Naive thymus-derived CD4-positive, alpha-beta T cell (primary cell): ENCODE data around the gene CDK10. TPM values are rescaled to one million over a fixed set of nuclear protein-coding genes. Genes with fewer than 3 reads are reported as not detected.
"Not testable (repeated sequence)": the region's sequence is repeated elsewhere in the genome, so short reads cannot be mapped to it uniquely, and the experiment has no call there.

Experiments used
- ATAC-seq: fragments of 150-1000 bp; cut with Tn5 transposase; 2 replicates; pipeline ENCODE4 v1.10.0; 2021; ENCODE audit warnings: mild to moderate bottlenecking, moderate library complexity
- CTCF ChIA-PET: fragments of 350-600 bp; sonication (Branson Sonifier 250); formaldehyde crosslinking; loops from one replicate; lab custom pipeline; 2021; ENCODE audit warnings: antibody characterized with exemption; lab: Charles Lee
- POLR2A ChIA-PET: fragments of 350-600 bp; sonication (Branson Sonifier 250); formaldehyde crosslinking; loops from one replicate; lab custom pipeline; 2021; ENCODE audit warnings: antibody characterized with exemption, inconsistent platforms; lab: Charles Lee
- DNase-seq, 9 donors: peaks; one replicate each; pipeline versions ENCODE4 v3.0.0 to v3.0.0-alpha.2; 2020 to 2022; ENCODE audit warnings: mixed read lengths in 1 of 9
- H3K27ac ChIP-seq: one replicate; pipeline ENCODE4 v1.7.0; 2013; ENCODE audit warnings: mild to moderate bottlenecking, low read depth, low read length, moderate library complexity
- H3K27me3 ChIP-seq, 2 donors: one replicate each; pipeline ENCODE4 v1.7.0; 2013; ENCODE audit warnings: low read length in 2 of 2, mild to moderate bottlenecking in 2 of 2, moderate library complexity in 2 of 2; ENCODE audit not compliant: control insufficient read depth in 2 of 2, insufficient read depth in 2 of 2
- H3K36me3 ChIP-seq, 3 experiments: 1 replicate in 2 of 3; 2 replicates in 1 of 3; pipeline ENCODE4 v1.7.0; 2013; ENCODE audit warnings: low read length in 3 of 3, mild to moderate bottlenecking in 3 of 3, moderate library complexity in 1 of 3; ENCODE audit not compliant: insufficient read depth in 3 of 3, control insufficient read depth in 2 of 3
- H3K4me1 ChIP-seq, 2 donors: one replicate each; pipeline ENCODE4 v1.7.0; 2013; ENCODE audit warnings: low read length in 2 of 2, mild to moderate bottlenecking in 2 of 2, moderate library complexity in 1 of 2; ENCODE audit not compliant: control insufficient read depth in 2 of 2, insufficient read depth in 2 of 2
- H3K4me3 ChIP-seq: 2 replicates; pipeline ENCODE4 v1.7.0; 2013; ENCODE audit warnings: mild to moderate bottlenecking, low read length
- H3K9me3 ChIP-seq, 3 experiments: 1 replicate in 2 of 3; 2 replicates in 1 of 3; pipeline ENCODE4 v1.7.0; 2013; ENCODE audit warnings: low read length in 3 of 3; ENCODE audit not compliant: control insufficient read depth in 2 of 3
- H3K27ac Mint-ChIP-seq, 9 donors: one replicate each; pipeline ENCODE4 v1.8.0; 2020 to 2022; ENCODE audit warnings: mixed read lengths in 9 of 9, mild to moderate bottlenecking in 8 of 9, moderate library complexity in 5 of 9, inconsistent platforms in 2 of 9
- H3K27me3 Mint-ChIP-seq, 5 donors: one replicate each; pipeline ENCODE4 v1.8.0; 2021 to 2022; ENCODE audit warnings: mixed read lengths in 5 of 5, mild to moderate bottlenecking in 1 of 5
- H3K36me3 Mint-ChIP-seq, 5 donors: one replicate each; pipeline ENCODE4 v1.8.0; 2020 to 2022; ENCODE audit warnings: mixed read lengths in 5 of 5, mild to moderate bottlenecking in 3 of 5, inconsistent platforms in 1 of 5
- H3K4me1 Mint-ChIP-seq, 7 donors: one replicate each; pipeline ENCODE4 v1.8.0; 2020 to 2022; ENCODE audit warnings: mixed read lengths in 7 of 7, mild to moderate bottlenecking in 3 of 7, inconsistent platforms in 1 of 7
- H3K4me3 Mint-ChIP-seq, 10 donors: one replicate each; pipeline ENCODE4 v1.8.0; 2020 to 2022; ENCODE audit warnings: mild to moderate bottlenecking in 10 of 10, mixed read lengths in 10 of 10, moderate library complexity in 6 of 10, inconsistent platforms in 2 of 10
- H3K9me3 Mint-ChIP-seq, 11 donors: one replicate each; pipeline ENCODE4 v1.8.0; 2020 to 2022; ENCODE audit warnings: mixed read lengths in 11 of 11, mild to moderate bottlenecking in 4 of 11, inconsistent platforms in 1 of 11, moderate library complexity in 1 of 11
- intact Hi-C, 2 donors: fragments of 100-400 bp; cut with micrococcal nuclease; formaldehyde crosslinking; loops; one replicate each; pipeline ENCODE4 v1.15.1; 2023
- polyA plus RNA-seq, 2 donors: library from polyadenylated mRNA; unstranded; fragments of 300-500 nt; fragmentation: Illumina TruSeq; gene quantifications; one replicate each; pipeline ENCODE4 v1.2.3, GENCODE V29; 2021
- total RNA-seq, 6 experiments: library from RNA in 5 of 6; stranded (reverse) in 5 of 6; gene quantifications; 1 replicate in 5 of 6; 2 replicates in 1 of 6; pipeline ENCODE4 v1.2.3 and lab custom pipeline; 2021 to 2026

Gene CDK10
- total and polyA plus RNA-seq, 7 experiments from 2014 or later, result 32.8 to 150 (median 99.3) TPM

DNA sequence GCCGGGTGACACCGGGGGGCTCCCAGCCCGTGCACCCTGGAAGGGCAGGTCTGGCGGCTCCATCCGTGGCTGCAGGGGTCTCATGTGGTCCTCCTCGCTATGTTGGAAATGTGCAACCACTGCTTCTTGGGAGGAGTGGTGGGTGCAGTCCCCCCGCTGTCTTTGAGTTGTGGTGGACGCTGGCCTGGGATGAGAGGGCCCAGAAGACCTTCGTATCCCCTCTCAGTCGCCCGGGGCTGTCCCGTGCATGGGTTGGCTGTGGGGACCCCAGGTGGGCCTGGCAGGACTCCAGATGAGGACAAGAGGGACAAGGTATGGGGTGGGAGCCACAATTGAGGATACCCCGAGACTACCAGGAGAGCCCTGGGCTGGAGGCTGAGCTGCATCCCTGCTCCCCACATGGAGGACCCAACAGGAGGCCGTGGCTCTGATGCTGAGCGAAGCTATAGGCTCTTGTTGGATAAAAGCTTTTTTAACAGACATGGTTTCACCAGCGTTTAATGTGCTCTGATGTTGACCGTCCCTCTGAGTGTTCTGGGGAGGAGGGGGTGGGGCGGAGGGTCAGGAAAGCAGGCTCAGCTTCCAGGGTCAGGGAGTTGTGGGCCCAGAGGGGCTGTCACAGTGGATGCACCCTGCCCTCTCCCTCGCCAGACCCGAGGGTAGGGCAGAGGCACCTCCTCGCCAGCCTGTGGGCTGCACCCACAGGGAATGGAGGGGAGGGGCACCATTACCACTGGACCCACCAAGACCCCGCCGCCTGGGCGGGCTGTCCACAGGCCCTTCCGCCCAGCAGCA, 9.6 kb downstream of the CDK10 start:
- no peak for DNase-seq
- H3K27ac Mint-ChIP-seq, result peak overlapping the region in 2 of 9 donors; percentile 9 to 36
- no peaks in the 10 kb centered on the region for H3K27me3 ChIP-seq
- peaks cover 0 to 11% (median 3%) of the 10 kb centered on the region in 5 donors for H3K36me3 Mint-ChIP-seq
- intact Hi-C loops, result no loop called here
- POLR2A ChIA-PET, result no interaction called here
- H3K27me3 Mint-ChIP-seq, result no peaks in the 10 kb centered on the region
- H3K4me1 ChIP-seq, result peaks cover 19 to 24% of the 10 kb centered on the region in 2 donors
- no peaks in the 10 kb centered on the region for H3K9me3 ChIP-seq
- no peak for ATAC-seq
- no peak overlapping the region for H3K27ac ChIP-seq
- no peak overlapping the region for H3K4me3 ChIP-seq
- CTCF ChIA-PET, result interaction anchor here (0.6 to 1.7 kb wide), 3 partner anchors 104 to 670 kb away, joined by 3 to 5 read pairs (median 3); no protein-coding TSS in a partner anchor
- peaks cover 0 to 19% (median 10%) of the 10 kb centered on the region in 7 donors for H3K4me1 Mint-ChIP-seq
- peaks cover 0 to 54% (median 4%) of the 10 kb centered on the region in 3 experiments for H3K36me3 ChIP-seq
- peak overlapping the region in 1 of 10 donors; percentile 4 for H3K4me3 Mint-ChIP-seq
- H3K9me3 Mint-ChIP-seq, result no peaks in the 10 kb centered on the region

GRCh38 chr16:89696670-89697128, 10.2 kb downstream of the CDK10 start:
- Histone ChIP-seq H3K27ac (no peak overlapping the region), H3K36me3 (peaks cover 0 to 49% (median 4%) of the 10 kb centered on the region in 3 experiments), H3K4me1 (peaks cover 19 to 24% of the 10 kb centered on the region in 2 donors), H3K9me3 (no peaks in the 10 kb centered on the region), H3K27me3 (no peaks in the 10 kb centered on the region), H3K4me3 (no peak overlapping the region)
- Mint-ChIP-seq H3K36me3 (peaks cover 0 to 7% (median 3%) of the 10 kb centered on the region in 5 donors), H3K9me3 (no peaks in the 10 kb centered on the region), H3K27me3 (no peaks in the 10 kb centered on the region), H3K4me3 (peak overlapping the region in 1 of 10 donors; percentile 4), H3K27ac (no peak overlapping the region), H3K4me1 (peaks cover 0 to 19% (median 10%) of the 10 kb centered on the region in 7 donors)
- ChIA-PET CTCF (interaction anchor here (0.6 to 1.7 kb wide), 2 partner anchors 213 to 671 kb away, joined by 3 read pairs; no protein-coding TSS in a partner anchor), POLR2A (no interaction called here)
- intact Hi-C loops, result no loop called here
- ATAC-seq (no peak), DNase-seq (no peak)

GRCh38 chr16:89697161-89697615, 10.7 kb downstream of the CDK10 start:
- Histone ChIP-seq H3K4me3 (no peak overlapping the region), H3K36me3 (peaks cover 0 to 44% (median 3%) of the 10 kb centered on the region in 3 experiments), H3K27me3 (no peaks in the 10 kb centered on the region), H3K27ac (no peak overlapping the region), H3K4me1 (peaks cover 20 to 25% of the 10 kb centered on the region in 2 donors), H3K9me3 (no peaks in the 10 kb centered on the region)
- ChIA-PET POLR2A (interaction anchor here (0.6 kb wide), 1 partner anchor 176 kb away, joined by 3 read pairs; the partner anchor contains the start of gene TCF25), CTCF (interaction anchor here (1.7 to 4.1 kb wide), 2 partner anchors 95 to 213 kb away, joined by 3 to 52 read pairs; no protein-coding TSS in a partner anchor)
- DNase-seq (no peak), ATAC-seq (no peak)
- intact Hi-C loops, result no loop called here
- H3K27me3 Mint-ChIP-seq, result no peaks in the 10 kb centered on the region
- H3K27ac Mint-ChIP-seq, result no peak overlapping the region
- no peaks in the 10 kb centered on the region for H3K9me3 Mint-ChIP-seq
- H3K4me3 Mint-ChIP-seq, result no peak overlapping the region
- H3K36me3 Mint-ChIP-seq, result peaks cover 0 to 6% (median 3%) of the 10 kb centered on the region in 5 donors
- H3K4me1 Mint-ChIP-seq, result peaks cover 0 to 21% (median 12%) of the 10 kb centered on the region in 7 donors

DNA sequence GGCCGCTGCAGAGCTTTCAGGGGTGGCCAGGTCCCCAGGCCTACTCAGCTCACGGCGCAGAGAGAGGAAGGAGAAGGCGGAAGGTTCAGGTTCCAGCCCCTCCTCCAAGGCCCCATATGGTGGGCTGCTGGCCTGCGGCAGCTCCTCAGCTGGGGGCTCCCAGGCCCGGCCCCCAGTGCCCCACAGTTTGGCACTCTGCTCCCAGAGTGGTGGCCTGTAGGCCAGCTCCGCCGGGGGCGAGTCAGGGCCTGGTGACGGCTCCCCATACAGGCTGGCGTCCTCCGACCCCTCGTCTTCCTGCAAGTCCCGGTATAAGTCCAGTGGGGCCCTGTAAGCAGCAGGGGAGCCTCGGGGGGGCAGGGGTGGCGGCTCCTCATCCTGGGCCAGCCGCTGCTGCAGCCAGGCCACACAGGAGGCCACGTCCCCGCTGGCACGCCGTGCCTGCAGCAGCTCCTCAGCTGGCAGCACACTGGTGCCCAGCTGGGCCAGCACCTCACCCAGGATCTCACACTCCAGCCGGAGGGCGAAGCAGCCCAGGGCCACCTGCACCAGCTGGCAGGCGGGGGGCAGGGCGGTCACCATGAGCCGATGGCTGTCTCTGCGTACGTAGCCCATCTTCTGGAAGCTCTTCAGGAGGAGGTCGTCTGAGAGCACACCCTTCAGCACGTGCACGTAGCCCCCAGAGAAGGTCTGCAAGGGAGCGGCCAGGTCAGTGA, 11.3 kb downstream of the CDK10 start:
- Histone ChIP-seq H3K27ac (no peak overlapping the region), H3K4me3 (no peak overlapping the region), H3K4me1 (peaks cover 26 to 28% of the 10 kb centered on the region in 2 donors), H3K27me3 (no peaks in the 10 kb centered on the region), H3K9me3 (no peaks in the 10 kb centered on the region), H3K36me3 (peaks cover 0 to 39% (median 0%) of the 10 kb centered on the region in 3 experiments)
- H3K4me3 Mint-ChIP-seq, result no peak overlapping the region
- H3K27me3 Mint-ChIP-seq, result no peaks in the 10 kb centered on the region
- H3K27ac Mint-ChIP-seq, result no peak overlapping the region
- CTCF ChIA-PET, result interaction anchor here (0.7 to 4.1 kb wide), 4 partner anchors 94 to 212 kb away, joined by 3 to 71 read pairs (median 28); no protein-coding TSS in a partner anchor
- POLR2A ChIA-PET, result interaction anchor here (0.6 to 1.2 kb wide), 3 partner anchors 8 to 175 kb away, joined by 3 to 5 read pairs (median 4); partner anchors contain the start of genes CDK10 and TCF25
- intact Hi-C loops, result no loop called here
- H3K9me3 Mint-ChIP-seq, result no peaks in the 10 kb centered on the region
- no peak for ATAC-seq
- H3K36me3 Mint-ChIP-seq, result peaks cover 0 to 6% (median 3%) of the 10 kb centered on the region in 5 donors
- peaks cover 0 to 26% (median 17%) of the 10 kb centered on the region in 7 donors for H3K4me1 Mint-ChIP-seq
- DNase-seq, result no peak

DNA sequence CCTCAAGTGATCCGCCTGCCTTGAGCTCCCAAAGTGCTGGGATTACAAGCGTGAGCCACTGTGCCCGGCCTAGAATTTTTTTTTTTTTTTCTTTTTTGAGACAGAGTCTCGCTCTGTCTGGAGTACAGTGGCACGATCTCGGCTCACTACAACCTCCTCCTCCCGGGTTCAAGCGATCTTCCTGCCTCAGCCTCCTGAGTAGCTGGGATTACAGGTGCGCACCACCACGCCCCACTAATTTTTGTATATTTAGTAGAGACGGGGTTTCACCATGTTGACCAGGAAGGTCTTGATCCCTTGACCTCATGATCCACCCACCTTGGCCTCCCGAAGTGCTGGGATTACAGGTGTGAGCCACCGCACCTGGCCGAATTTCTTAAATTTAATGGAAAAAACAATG, 12.2 kb downstream of the CDK10 start:
- H3K9me3 ChIP-seq, H3K27me3 ChIP-seq, H3K4me3 ChIP-seq, H3K9me3 Mint-ChIP-seq, intact Hi-C loops, DNase-seq, H3K36me3 Mint-ChIP-seq, H3K27me3 Mint-ChIP-seq, ATAC-seq, H3K27ac ChIP-seq, H3K4me3 Mint-ChIP-seq: not testable (repeated sequence)
- peak overlapping the region in 6 of 9 donors; percentile 9 to 89 (median 48) for H3K27ac Mint-ChIP-seq
- H3K4me1 ChIP-seq, result peaks cover 27 to 28% of the 10 kb centered on the region in 2 donors
- peaks cover 0 to 34% (median 17%) of the 10 kb centered on the region in 7 donors for H3K4me1 Mint-ChIP-seq
- H3K36me3 ChIP-seq, result peaks cover 0 to 29% (median 0%) of the 10 kb centered on the region in 3 experiments
- ChIA-PET POLR2A (interaction anchor here (0.8 to 3.5 kb wide), 5 partner anchors 9 to 174 kb away, joined by 4 to 23 read pairs (median 10); partner anchors contain the start of genes CDK10 and TCF25), CTCF (interaction anchor here (1.5 to 4.1 kb wide), 3 partner anchors 34 to 163 kb away, joined by 6 to 71 read pairs (median 52); no protein-coding TSS in a partner anchor)
